Mesendoderm (in vitro differentiated cells): ENCODE results near the gene HPSE.

Experiments
- DNase-seq: peaks from one replicate; pipeline ENCODE4 v3.0.0; 2013
- H2AK5ac ChIP-seq: 2 replicates; pipeline ENCODE4 v1.6.1; 2013; ENCODE audit warnings: low read length, inconsistent platforms
- H2BK120ac ChIP-seq: 2 replicates; pipeline ENCODE4 v1.6.1; 2013; ENCODE audit warnings: low read depth, mild to moderate bottlenecking, low read length, moderate library complexity, mixed read lengths
- H2BK15ac ChIP-seq: replicated peaks from 2 replicates; pipeline ENCODE4 v1.6.1; 2013; ENCODE audit warnings: low read depth, mild to moderate bottlenecking, moderate library complexity
- H2BK5ac ChIP-seq: 2 replicates; pipeline ENCODE4 v1.6.1; 2013; ENCODE audit warnings: low read length, inconsistent platforms
- H3K18ac ChIP-seq: 2 replicates; pipeline ENCODE4 v1.6.1; 2013; ENCODE audit warnings: mild to moderate bottlenecking, low read length, mixed read lengths
- H3K23ac ChIP-seq: one replicate; pipeline ENCODE4 v1.6.1; 2013; ENCODE audit warnings: low read length
- H3K27ac ChIP-seq: 2 replicates; pipeline ENCODE4 v1.5.1; 2013; ENCODE audit warnings: low read depth, mild to moderate bottlenecking, inconsistent platforms, low read length, moderate library complexity
- H3K27me3 ChIP-seq: 2 replicates; pipeline ENCODE4 v1.6.1; 2013; ENCODE audit warnings: low read length, control low read depth, mild to moderate bottlenecking, inconsistent platforms; ENCODE audit not compliant: insufficient read depth, poor library complexity
- H3K36me3 ChIP-seq: 2 replicates; pipeline ENCODE4 v1.6.1; 2013; ENCODE audit warnings: low read length, inconsistent platforms; ENCODE audit not compliant: control insufficient read depth, insufficient read depth
- H3K4ac ChIP-seq: one replicate; pipeline ENCODE4 v1.6.1; 2013; ENCODE audit warnings: low read depth, mild to moderate bottlenecking, low read length, moderate library complexity
- H3K4me1 ChIP-seq: 2 replicates; pipeline ENCODE4 v1.6.1; 2013; ENCODE audit warnings: low read depth, low read length, inconsistent platforms; ENCODE audit not compliant: control insufficient read depth
- H3K4me2 ChIP-seq: 2 replicates; pipeline ENCODE4 v1.6.1; 2013; ENCODE audit warnings: low read length
- H3K4me3 ChIP-seq: 2 replicates; pipeline ENCODE4 v1.5.1; 2013; ENCODE audit warnings: mild to moderate bottlenecking, low read length
- H3K56ac ChIP-seq: one replicate; pipeline ENCODE4 v1.6.1; 2013; ENCODE audit warnings: low read length
- H3K79me1 ChIP-seq: 2 replicates; pipeline ENCODE4 v1.6.1; 2013; ENCODE audit warnings: low read length, inconsistent platforms
- H3K79me2 ChIP-seq: 2 replicates; pipeline ENCODE4 v1.6.1; 2013; ENCODE audit warnings: mild to moderate bottlenecking, low read length; ENCODE audit not compliant: control insufficient read depth, insufficient read depth
- H3K9ac ChIP-seq: 2 replicates; pipeline ENCODE4 v1.6.1; 2013; ENCODE audit warnings: low read length, inconsistent platforms
- H4K5ac ChIP-seq: one replicate; pipeline ENCODE4 v1.6.1; 2013; ENCODE audit warnings: low read length
- H4K8ac ChIP-seq: one replicate; pipeline ENCODE4 v1.6.1; 2013; ENCODE audit warnings: low read depth, mild to moderate bottlenecking, control low read depth, low read length, moderate library complexity
- WGBS: extraction: QIAGEN DNeasy Blood & Tissue Kit; methylation state at CpG from one replicate; pipeline ENCODE4 v1.1.7; 2013; ENCODE audit warnings: low lambda C conversion rate, missing lambda C conversion rate; ENCODE audit not compliant: insufficient coverage; ENCODE audit errors: extremely low coverage; 5-methylcytosine and 5-hydroxymethylcytosine counted together

Gene HPSE

DNA sequence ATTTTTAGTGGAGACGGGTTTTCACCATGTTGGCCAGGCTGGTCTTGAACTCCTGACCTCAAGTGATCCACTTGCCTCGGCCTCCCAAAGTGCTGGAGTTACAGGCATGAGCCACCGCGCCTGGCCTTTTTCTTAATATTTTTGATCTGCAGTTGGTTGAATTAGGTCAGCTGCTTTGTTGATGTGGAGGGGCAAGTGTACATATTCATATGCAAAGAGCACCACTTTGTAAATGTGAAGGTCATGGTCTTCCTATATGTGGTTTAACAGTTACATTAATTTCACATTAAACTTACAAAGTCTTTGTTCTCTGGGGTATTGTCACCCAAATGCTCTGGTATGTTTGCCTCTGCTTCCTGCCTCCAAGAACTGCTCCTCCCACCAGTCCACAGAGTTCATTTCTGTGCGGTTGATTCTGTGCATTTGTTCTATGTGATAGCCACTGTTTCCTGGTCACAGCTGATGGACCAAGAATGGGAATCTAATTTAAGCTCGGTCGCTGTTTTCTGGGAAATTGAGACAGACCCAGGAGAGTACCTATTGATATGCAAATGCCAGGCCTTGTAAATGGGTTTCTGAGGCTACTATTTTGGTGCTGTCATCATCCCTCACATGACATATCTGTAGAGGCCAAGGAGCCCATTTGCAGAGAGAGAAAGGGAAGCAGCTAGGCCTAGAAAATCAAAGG is 26.9 kb upstream of the HPSE start:
- Histone ChIP-seq H2BK5ac (no peak overlapping the region), H3K4me2 (no peak overlapping the region), H2AK5ac (no peak overlapping the region), H4K8ac (no peak overlapping the region), H3K4ac (no peak overlapping the region), H3K27ac (no peak overlapping the region), H3K4me3 (no peak overlapping the region), H3K9ac (no peak overlapping the region), H3K79me1 (no peaks in the 10 kb centered on the region), H4K5ac (no peak overlapping the region), H3K36me3 (no peaks in the 10 kb centered on the region), H3K79me2 (no peaks in the 10 kb centered on the region), H3K4me1 (no peaks in the 10 kb centered on the region), H3K56ac (peak overlapping the region; percentile 19), H3K23ac (no peak overlapping the region), H3K27me3 (no peaks in the 10 kb centered on the region), H2BK15ac (no peak overlapping the region), H2BK120ac (no peak overlapping the region), H3K18ac (no peak overlapping the region)
- no CpG with 5 or more reads among the region's 7 CpGs for WGBS
- DNase-seq, result peak; percentile 75

DNA sequence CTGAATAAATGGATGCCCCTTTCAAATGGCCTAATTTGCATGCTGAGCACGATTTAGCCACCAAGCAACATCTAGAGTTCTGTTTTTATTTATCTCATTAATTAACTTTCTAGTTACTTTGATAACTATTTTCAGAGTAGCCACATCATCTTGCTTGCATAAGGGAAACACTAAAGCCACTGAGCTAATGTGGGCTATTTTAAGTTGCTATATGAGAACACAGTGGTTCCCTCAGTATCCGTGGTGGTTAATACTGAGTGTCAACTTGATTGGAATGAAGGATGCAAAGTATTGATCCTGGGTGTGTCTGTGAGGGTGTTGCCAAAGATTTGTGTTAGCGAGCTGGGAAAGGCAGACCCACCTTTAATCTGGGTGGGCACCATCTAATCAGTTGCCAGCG is 25.4 kb upstream of the HPSE start:
- no peaks in the 10 kb centered on the region for H3K27me3 ChIP-seq
- no peaks in the 10 kb centered on the region for H3K4me1 ChIP-seq
- H3K4me2 ChIP-seq, result no peak overlapping the region
- no peaks in the 10 kb centered on the region for H3K79me2 ChIP-seq
- H2BK120ac ChIP-seq, result no peak overlapping the region
- H3K18ac ChIP-seq, result no peak overlapping the region
- H3K36me3 ChIP-seq, result no peaks in the 10 kb centered on the region
- H3K4me3 ChIP-seq, result no peak overlapping the region
- no peak overlapping the region for H2BK5ac ChIP-seq
- no peak overlapping the region for H3K4ac ChIP-seq
- no peak overlapping the region for H3K27ac ChIP-seq
- H2AK5ac ChIP-seq, result no peak overlapping the region
- H3K79me1 ChIP-seq, result no peaks in the 10 kb centered on the region
- no peak overlapping the region for H2BK15ac ChIP-seq
- H4K8ac ChIP-seq, result no peak overlapping the region
- H3K56ac ChIP-seq, result no peak overlapping the region
- DNase-seq, result no peak
- no peak overlapping the region for H4K5ac ChIP-seq
- no peak overlapping the region for H3K9ac ChIP-seq
- H3K23ac ChIP-seq, result no peak overlapping the region
- no CpG with 5 or more reads among the region's 4 CpGs for WGBS

DNA sequence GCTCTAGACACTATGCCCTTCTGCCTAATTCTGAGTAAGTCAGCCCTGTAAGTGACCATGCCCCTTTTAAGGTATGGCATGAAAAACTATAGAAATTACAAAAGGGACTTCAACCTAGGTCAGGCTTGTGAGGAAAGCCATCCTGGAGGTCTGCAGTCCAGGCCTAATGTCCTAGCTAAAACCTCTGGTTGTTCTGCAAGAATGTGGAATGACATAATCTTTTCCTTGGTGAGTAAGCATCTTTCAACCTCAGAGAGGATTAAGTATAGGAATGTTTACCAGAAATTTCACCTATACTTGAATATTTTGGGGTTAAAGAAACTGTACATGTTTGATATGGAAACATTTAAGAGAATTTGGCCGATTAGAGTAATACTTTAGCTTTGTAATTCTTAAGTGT is 23.8 kb upstream of the HPSE start:
- Histone ChIP-seq H4K5ac (no peak overlapping the region), H3K23ac (no peak overlapping the region), H3K79me1 (no peaks in the 10 kb centered on the region), H3K79me2 (no peaks in the 10 kb centered on the region), H4K8ac (no peak overlapping the region), H3K4ac (no peak overlapping the region), H3K36me3 (no peaks in the 10 kb centered on the region), H2BK5ac (no peak overlapping the region), H3K9ac (no peak overlapping the region), H3K27ac (no peak overlapping the region), H3K4me1 (no peaks in the 10 kb centered on the region), H2BK15ac (no peak overlapping the region), H2BK120ac (no peak overlapping the region), H2AK5ac (no peak overlapping the region), H3K56ac (no peak overlapping the region), H3K4me2 (no peak overlapping the region), H3K27me3 (no peaks in the 10 kb centered on the region), H3K18ac (no peak overlapping the region), H3K4me3 (no peak overlapping the region)
- peak; percentile 75 for DNase-seq
- no CpG with 5 or more reads among the region's 1 CpG for WGBS

- no peaks in the 10 kb centered on the region for H3K79me1 ChIP-seq
- H3K4ac ChIP-seq, result no peak overlapping the region
- H3K4me3 ChIP-seq, result no peak overlapping the region
- H3K56ac ChIP-seq, result no peak overlapping the region
- no peak overlapping the region for H2BK15ac ChIP-seq
- no peak overlapping the region for H4K5ac ChIP-seq
- no peaks in the 10 kb centered on the region for H3K27me3 ChIP-seq
- H2AK5ac ChIP-seq, result no peak overlapping the region
- H3K27ac ChIP-seq, result no peak overlapping the region
- H3K23ac ChIP-seq, result no peak overlapping the region
- no peak overlapping the region for H3K9ac ChIP-seq
- H2BK120ac ChIP-seq, result no peak overlapping the region
- peak; percentile 68 for DNase-seq
- H3K79me2 ChIP-seq, result no peaks in the 10 kb centered on the region
- no peak overlapping the region for H3K4me2 ChIP-seq
- no CpG with 5 or more reads among the region's 4 CpGs for WGBS
- no peaks in the 10 kb centered on the region for H3K36me3 ChIP-seq
- H2BK5ac ChIP-seq, result no peak overlapping the region
- H3K18ac ChIP-seq, result no peak overlapping the region
- H4K8ac ChIP-seq, result no peak overlapping the region
- H3K4me1 ChIP-seq, result no peaks in the 10 kb centered on the region
Measured at GRCh38 chr4:83356899-83357661, 22.4 kb upstream of the HPSE start.

GRCh38 chr4:83353516-83353915 is 18.9 kb upstream of the HPSE start:
- WGBS, result no CpG with 5 or more reads among the region's 1 CpG
- Histone ChIP-seq H2BK120ac (no peak overlapping the region), H4K5ac (no peak overlapping the region), H3K4me1 (no peaks in the 10 kb centered on the region), H3K18ac (no peak overlapping the region), H2BK5ac (no peak overlapping the region), H3K56ac (no peak overlapping the region), H2BK15ac (no peak overlapping the region), H3K4me3 (no peak overlapping the region), H4K8ac (no peak overlapping the region), H3K79me1 (no peaks in the 10 kb centered on the region), H3K23ac (no peak overlapping the region), H3K4me2 (no peak overlapping the region), H3K27me3 (no peaks in the 10 kb centered on the region), H3K4ac (no peak overlapping the region), H2AK5ac (no peak overlapping the region), H3K9ac (no peak overlapping the region), H3K36me3 (no peaks in the 10 kb centered on the region), H3K27ac (no peak overlapping the region), H3K79me2 (no peaks in the 10 kb centered on the region)
- DNase-seq, result no peak
